Hematopoietic multipotent progenitor cell (in vitro differentiated cells): ENCODE measurements around the gene PLCD1. TPM values are rescaled to one million over a fixed set of nuclear protein-coding genes. Genes with fewer than 3 reads are reported as not detected.

Experiments
- DNase-seq, 3 donors: peaks; one replicate each; pipeline ENCODE4 v3.0.0-alpha.2; 2011 to 2015; ENCODE audit warnings: low read depth in 2 of 3, low spot score in 2 of 3
- small RNA-seq: library from RNA; depleted of rRNA; stranded (forward); fragments of <200 nt; gene quantifications from one replicate; pipeline ENCODE3, GENCODE V24; 2012
- total RNA-seq: library from RNA; depleted of rRNA; stranded (reverse); fragments of >200 nt; gene quantifications from one replicate; pipeline ENCODE4 v1.2.3, GENCODE V29; 2012

The PLCD1 gene
- total RNA-seq, 1 donor: 12.1 TPM

DNA sequence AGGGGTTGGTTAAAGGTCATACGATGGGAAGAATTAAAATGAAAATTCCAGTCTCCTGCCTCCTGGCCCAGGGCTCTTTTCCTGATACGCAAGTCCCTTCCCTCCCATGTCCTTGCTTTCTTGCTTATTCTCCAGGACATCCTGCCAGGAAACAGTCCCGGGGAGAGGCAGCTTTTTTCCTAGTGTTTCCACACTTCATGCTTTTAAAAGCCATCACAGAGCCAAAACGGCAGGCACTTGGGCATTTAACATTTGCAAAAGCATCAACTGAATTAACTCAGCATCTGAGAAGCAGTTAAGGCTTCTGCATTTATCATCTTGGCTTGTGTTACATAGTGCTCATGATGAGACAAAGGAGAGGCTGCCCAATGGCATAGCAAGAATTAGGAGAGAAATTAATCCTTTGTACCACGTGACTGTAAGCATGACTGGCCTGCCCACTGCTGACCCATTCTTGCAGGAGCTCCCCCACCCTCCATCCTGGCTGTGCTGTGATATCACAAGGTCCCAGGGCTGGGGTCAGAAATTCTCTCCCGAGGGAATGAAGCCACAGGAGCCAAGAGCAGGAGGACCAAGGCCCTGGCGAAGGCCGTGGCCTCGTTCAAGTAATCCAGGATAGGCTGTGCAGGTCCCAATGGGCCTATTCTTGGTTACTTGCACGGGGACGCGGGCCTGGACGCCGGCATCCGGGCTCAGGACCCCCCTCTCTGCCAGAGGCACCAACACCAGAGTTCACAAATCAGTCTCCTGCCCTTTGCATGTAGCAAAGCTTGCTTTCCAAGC, 60.4 kb downstream of the PLCD1 start:
- DNase-seq: no peak

- no peak for DNase-seq
These were observed 61.2 kb downstream of the PLCD1 start for GRCh38 chr3:37968199-37968598.

GRCh38 chr3:37967260-37967881, 62.1 kb downstream of the PLCD1 start:
- DNase-seq: peak; percentile 13 to 79 (median 64)

- no peak for DNase-seq
These were observed 64.7 kb downstream of the PLCD1 start for GRCh38 chr3:37964716-37965115.

- DNase-seq: no peak
These were observed 65.3 kb downstream of the PLCD1 start for GRCh38 chr3:37964146-37964545.

- DNase-seq: no peak
These were observed 65.8 kb downstream of the PLCD1 start for GRCh38 chr3:37963635-37964034.

GRCh38 chr3:37963016-37963415, 66.4 kb downstream of the PLCD1 start:
- DNase-seq: no peak

DNA sequence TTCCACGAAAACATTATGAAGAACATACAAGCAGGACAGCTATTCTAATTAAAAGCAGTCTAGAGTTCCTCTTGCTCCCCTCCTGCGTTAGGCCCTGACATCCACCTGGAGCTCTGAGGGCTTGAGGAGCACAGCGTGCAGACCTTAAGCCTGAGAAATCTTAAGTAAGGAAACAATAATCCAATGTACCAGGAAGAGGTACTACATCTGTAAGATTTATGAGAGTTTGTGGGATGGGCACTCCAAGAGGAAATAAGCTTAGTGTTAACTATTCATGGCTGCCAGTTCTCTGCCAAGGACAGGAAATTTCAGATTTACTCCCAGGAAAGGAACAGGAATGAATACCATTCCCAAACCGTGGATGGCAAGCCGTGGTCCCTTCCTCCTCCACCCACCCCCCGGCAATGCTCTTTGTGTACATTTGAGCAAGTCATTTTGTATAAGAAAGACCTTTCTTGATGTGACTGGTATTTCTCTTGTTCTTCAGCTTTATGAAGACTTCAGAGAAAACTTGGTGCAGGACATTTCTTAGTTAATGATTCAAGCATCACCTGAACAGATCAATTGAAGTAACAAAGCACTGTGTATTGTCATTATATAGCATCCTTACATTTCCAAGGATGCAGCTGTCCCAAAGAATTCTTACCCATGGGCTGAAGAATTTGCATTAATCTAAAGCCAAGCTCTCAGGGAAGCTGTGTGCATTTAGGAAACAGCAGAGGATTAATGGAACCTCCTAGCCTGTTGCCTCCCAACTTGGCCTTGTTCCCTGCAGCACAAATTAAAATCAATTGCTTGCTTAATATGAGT, 67.6 kb downstream of the PLCD1 start:
- no peak for DNase-seq

DNA sequence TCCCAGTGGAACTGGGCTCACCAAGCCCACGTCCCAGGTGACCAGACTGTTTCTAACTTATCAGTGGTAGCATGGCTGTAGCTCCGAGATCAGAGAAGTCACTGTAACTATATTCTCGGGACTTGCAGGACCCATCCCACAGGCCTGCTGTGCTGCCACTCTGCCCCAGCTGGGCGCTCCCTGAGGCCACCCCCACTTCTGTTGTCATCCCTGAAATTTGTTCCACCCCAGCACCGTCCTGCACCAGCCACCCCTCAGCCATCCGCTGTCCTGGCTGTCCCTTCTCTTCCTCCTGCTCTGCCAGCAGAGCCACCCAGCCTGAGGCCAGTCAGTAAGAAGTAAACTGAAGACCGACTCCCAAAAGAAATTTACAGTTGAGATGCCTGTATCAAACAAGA, 71.9 kb downstream of the PLCD1 start:
- no peak for DNase-seq

Small RNA genes within 50 kb of the gene (small RNA-seq; reads per million reads assigned to genes)
- 145 reads per million, percentile 97 among the genes with 10 or more reads in this experiment for gene MIR26A1
- gene RF00019: not detected

Other genes starting within 250 kb of the PLCD1 start
- 37.4 TPM for gene CTDSPL, start 167.8 kb downstream of the PLCD1 start, total RNA-seq
- gene VILL, start 38.9 kb downstream of the PLCD1 start, total RNA-seq: 38.5 TPM
- gene DLEC1, start 9.6 kb upstream of the PLCD1 start, total RNA-seq: 0.54 TPM
- gene ACAA1, start 107.5 kb upstream of the PLCD1 start, total RNA-seq: 43.1 TPM
- 27.5 TPM for gene MYD88, start 109.0 kb upstream of the PLCD1 start, total RNA-seq
- gene OXSR1, start 135.9 kb upstream of the PLCD1 start, total RNA-seq: 15.1 TPM
- 0.27 TPM for gene SLC22A13, start 236.2 kb upstream of the PLCD1 start, total RNA-seq